ENCODE results near the gene MYL6B. TPM values are rescaled to one million over a fixed set of nuclear protein-coding genes. Genes with fewer than 3 reads are reported as not detected.
A peak's percentile ranks its signal among the peaks of the same experiment; 100 is the strongest.

The MYL6B gene
- total and polyA plus RNA-seq, 8 donors = 4.9 to 98.1 (median 24.3) TPM; not detected in 1

GRCh38 chr12:56160193-56160763 lies 7.9 kb downstream of the MYL6B start:
- Histone ChIP-seq H3K4me1 (peaks cover 31 to 69% (median 49%) of the 10 kb centered on the region in 4 donors), H3K27me3 (no peaks in the 10 kb centered on the region), H3K27ac (peak overlapping the region; percentile 95 to 99 (median 97)), H3K36me3 (peaks cover 59 to 61% (median 59%) of the 10 kb centered on the region in 4 donors), H3K4me3 (peak overlapping the region; percentile 71 to 85 (median 74)), H3K9me3 (no peaks in the 10 kb centered on the region)
- peak in 1 of 4 donors; percentile 8 for TF ChIP-seq POLR2A (IDR thresholded peaks at IDR 0.05)
- no peak for TF ChIP-seq CTCF (IDR thresholded peaks at IDR 0.05)
- no peak for TF ChIP-seq EP300 (IDR thresholded peaks at IDR 0.05)
- intact Hi-C loops (cut with DNase I; ENCODE audit: low total_unique reads) = loop anchor here (5.0 kb wide), 1 partner anchor 38 kb away; no protein-coding TSS in a partner anchor
- WGBS, 5 donors = 20 to 33% (median 24%) methylated on average over 7 of the region's 7 CpGs
- peak in 1 of 2 donors; percentile 63 for DNase-seq

GRCh38 chr12:56160894-56161689 lies 8.7 kb downstream of the MYL6B start:
- peaks cover 64 to 69% (median 67%) of the 10 kb centered on the region in 4 donors for H3K36me3 ChIP-seq
- no peaks in the 10 kb centered on the region for H3K27me3 ChIP-seq
- H3K4me1 ChIP-seq = peaks cover 31 to 69% (median 49%) of the 10 kb centered on the region in 4 donors
- no peak for TF ChIP-seq CTCF (IDR thresholded peaks at IDR 0.05)
- no peaks in the 10 kb centered on the region for H3K9me3 ChIP-seq
- intact Hi-C loops (cut with DNase I; ENCODE audit: low total_unique reads) = loop anchor here (5.0 kb wide), 1 partner anchor 39 kb away; no protein-coding TSS in a partner anchor
- peak in 1 of 2 donors; percentile 16 for DNase-seq
- WGBS, 5 donors = 56 to 71% (median 65%) methylated on average over 11 of the region's 11 CpGs
- H3K27ac ChIP-seq = peak overlapping the region; percentile 95 to 99 (median 97)
- H3K4me3 ChIP-seq = peak overlapping the region; percentile 71 to 85 (median 74)

- Histone ChIP-seq H3K36me3 (peaks cover 71 to 76% (median 74%) of the 10 kb centered on the region in 4 donors), H3K27me3 (no peaks in the 10 kb centered on the region), H3K27ac (peak overlapping the region in 4 of 5 donors; percentile 95 to 99 (median 96)), H3K9me3 (no peaks in the 10 kb centered on the region), H3K4me1 (peaks cover 31 to 62% (median 46%) of the 10 kb centered on the region in 4 donors), H3K4me3 (peak overlapping the region in 3 of 4 donors; percentile 71 to 85 (median 77))
- TF ChIP-seq CTCF (IDR thresholded peaks at IDR 0.05) (no peak), POLR2A (IDR thresholded peaks at IDR 0.05) (no peak), POLR2AphosphoS5 (IDR thresholded peaks at IDR 0.05) (peak in 1 of 3 donors; percentile 1)
- intact Hi-C loops (cut with DNase I; ENCODE audit: low total_unique reads) = loop anchor here (5.0 kb wide), 1 partner anchor 40 kb away; no protein-coding TSS in a partner anchor
- peak in 1 of 2 donors; percentile 29 for DNase-seq
- WGBS, 5 donors = 69 to 77% (median 72%) methylated on average over 10 of the region's 10 CpGs
Observed at GRCh38 chr12:56161690-56162351, 9.4 kb downstream of the MYL6B start.
